ENCODE results near the gene IFRD2. TPM values are rescaled to one million over a fixed set of nuclear protein-coding genes. Genes with fewer than 3 reads are reported as not detected.

Gene IFRD2
- total RNA-seq, 1 donor from 2014 or later, result 38.2 TPM

- no peak for DNase-seq
Observed at GRCh38 chr3:50275996-50276761, 16.1 kb downstream of the IFRD2 start.

DNA sequence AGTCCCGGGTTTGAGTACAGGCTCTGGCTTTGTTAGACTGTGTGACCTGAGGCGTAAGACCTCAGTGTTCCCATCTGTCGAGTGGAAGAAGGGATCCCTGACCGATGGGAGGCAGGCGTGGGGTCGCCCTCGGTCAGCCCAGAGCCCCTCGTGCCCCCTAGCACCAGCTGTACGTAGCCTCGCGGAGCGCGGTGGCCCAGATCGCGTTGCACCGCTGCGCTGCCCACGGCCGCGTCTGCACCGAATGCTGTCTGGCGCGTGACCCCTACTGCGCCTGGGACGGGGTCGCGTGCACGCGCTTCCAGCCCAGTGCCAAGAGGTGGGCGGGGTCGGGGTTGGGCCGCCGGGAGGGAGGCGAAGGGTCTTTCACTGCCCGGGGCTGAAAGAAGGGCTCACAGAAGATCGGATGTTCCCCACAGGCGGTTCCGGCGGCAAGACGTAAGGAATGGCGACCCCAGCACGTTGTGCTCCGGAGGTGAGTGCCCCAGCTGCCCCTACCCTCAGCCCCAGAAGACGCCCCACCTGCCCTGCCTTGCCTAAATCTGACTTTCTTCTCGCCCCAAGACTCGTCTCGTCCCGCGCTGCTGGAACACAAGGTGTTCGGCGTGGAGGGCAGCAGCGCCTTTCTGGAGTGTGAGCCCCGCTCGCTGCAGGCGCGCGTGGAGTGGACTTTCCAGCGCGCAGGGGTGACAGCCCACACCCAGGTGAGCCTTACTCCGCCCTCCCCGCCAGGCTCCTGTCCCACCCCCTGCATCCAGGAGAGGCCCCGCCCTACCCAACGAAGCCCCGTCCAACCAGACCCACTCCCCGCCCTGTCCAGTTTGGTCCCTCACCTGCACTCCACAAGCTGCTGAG, 16.9 kb downstream of the IFRD2 start:
- TF ChIP-seq, protein P1, sequence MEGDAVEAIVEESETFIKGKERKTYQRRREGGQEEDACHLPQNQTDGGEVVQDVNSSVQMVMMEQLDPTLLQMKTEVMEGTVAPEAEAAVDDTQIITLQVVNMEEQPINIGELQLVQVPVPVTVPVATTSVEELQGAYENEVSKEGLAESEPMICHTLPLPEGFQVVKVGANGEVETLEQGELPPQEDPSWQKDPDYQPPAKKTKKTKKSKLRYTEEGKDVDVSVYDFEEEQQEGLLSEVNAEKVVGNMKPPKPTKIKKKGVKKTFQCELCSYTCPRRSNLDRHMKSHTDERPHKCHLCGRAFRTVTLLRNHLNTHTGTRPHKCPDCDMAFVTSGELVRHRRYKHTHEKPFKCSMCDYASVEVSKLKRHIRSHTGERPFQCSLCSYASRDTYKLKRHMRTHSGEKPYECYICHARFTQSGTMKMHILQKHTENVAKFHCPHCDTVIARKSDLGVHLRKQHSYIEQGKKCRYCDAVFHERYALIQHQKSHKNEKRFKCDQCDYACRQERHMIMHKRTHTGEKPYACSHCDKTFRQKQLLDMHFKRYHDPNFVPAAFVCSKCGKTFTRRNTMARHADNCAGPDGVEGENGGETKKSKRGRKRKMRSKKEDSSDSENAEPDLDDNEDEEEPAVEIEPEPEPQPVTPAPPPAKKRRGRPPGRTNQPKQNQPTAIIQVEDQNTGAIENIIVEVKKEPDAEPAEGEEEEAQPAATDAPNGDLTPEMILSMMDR (IDR thresholded peaks at IDR 0.05; ENCODE audit: partially characterized antibody, unreplicated experiment), result no peak
- H3K27me3 Mint-ChIP-seq (ENCODE audit: unreplicated experiment), result peaks cover 16% of the 10 kb centered on the region
- no peak overlapping the region for H3K27ac Mint-ChIP-seq (ENCODE audit: unreplicated experiment)
- peak overlapping the region; percentile 49 for H3K4me3 Mint-ChIP-seq (ENCODE audit: unreplicated experiment)
- peaks cover 4% of the 10 kb centered on the region for H3K9me3 Mint-ChIP-seq (ENCODE audit: unreplicated experiment)
- no peak for DNase-seq
- no peaks in the 10 kb centered on the region for H3K36me3 Mint-ChIP-seq (ENCODE audit: unreplicated experiment)
- peaks cover 2% of the 10 kb centered on the region for H3K4me1 Mint-ChIP-seq (ENCODE audit: low read depth, unreplicated experiment)

More at GRCh38 chr3:50275996-50276761, 16.1 kb downstream of the IFRD2 start:
- peaks cover 2% of the 10 kb centered on the region for H3K4me1 Mint-ChIP-seq (ENCODE audit: low read depth, unreplicated experiment)
- no peak overlapping the region for H3K27ac Mint-ChIP-seq (ENCODE audit: unreplicated experiment)
- no peaks in the 10 kb centered on the region for H3K36me3 Mint-ChIP-seq (ENCODE audit: unreplicated experiment)
- TF ChIP-seq, protein P1 (IDR thresholded peaks at IDR 0.05; ENCODE audit: partially characterized antibody, unreplicated experiment), result no peak
- no peak overlapping the region for H3K4me3 Mint-ChIP-seq (ENCODE audit: unreplicated experiment)
- H3K9me3 Mint-ChIP-seq (ENCODE audit: unreplicated experiment), result peaks cover 4% of the 10 kb centered on the region
- peaks cover 16% of the 10 kb centered on the region for H3K27me3 Mint-ChIP-seq (ENCODE audit: unreplicated experiment)

DNA sequence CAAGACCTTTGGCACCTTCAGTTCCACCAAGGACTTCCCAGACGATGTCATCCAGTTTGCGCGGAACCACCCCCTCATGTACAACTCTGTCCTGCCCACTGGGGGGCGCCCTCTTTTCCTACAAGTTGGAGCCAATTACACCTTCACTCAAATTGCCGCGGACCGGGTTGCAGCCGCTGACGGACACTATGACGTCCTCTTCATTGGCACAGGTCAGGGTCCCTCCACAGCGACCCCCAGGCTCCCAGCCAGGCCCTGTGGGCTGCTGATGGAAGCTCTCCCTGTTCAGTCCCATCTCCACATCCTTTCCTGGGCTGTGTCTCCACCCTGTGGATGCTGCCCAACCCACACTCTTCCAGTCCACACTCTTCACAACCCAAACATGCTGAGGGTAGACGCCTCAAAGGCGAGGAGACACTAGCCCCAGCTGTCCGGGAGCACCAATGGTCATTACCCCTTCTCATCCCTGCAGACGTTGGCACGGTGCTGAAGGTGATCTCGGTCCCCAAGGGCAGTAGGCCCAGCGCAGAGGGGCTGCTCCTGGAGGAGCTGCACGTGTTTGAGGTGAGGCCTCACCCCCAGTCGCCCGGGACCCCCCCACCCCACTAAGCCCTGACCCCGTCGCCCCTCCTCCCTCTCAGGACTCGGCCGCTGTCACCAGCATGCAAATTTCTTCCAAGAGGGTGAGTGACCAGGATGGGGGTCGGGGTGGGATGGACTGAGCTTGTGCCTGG, 17.7 kb downstream of the IFRD2 start:
- Mint-ChIP-seq H3K27ac (ENCODE audit: unreplicated experiment) (no peak overlapping the region), H3K9me3 (ENCODE audit: unreplicated experiment) (peaks cover 4% of the 10 kb centered on the region), H3K4me1 (ENCODE audit: low read depth, unreplicated experiment) (peaks cover 2% of the 10 kb centered on the region), H3K4me3 (ENCODE audit: unreplicated experiment) (no peak overlapping the region), H3K27me3 (ENCODE audit: unreplicated experiment) (peaks cover 16% of the 10 kb centered on the region), H3K36me3 (ENCODE audit: unreplicated experiment) (no peaks in the 10 kb centered on the region)
- TF ChIP-seq, protein P1 (IDR thresholded peaks at IDR 0.05; ENCODE audit: partially characterized antibody, unreplicated experiment), result peak; percentile 86
- peak; percentile 76 for DNase-seq

DNA sequence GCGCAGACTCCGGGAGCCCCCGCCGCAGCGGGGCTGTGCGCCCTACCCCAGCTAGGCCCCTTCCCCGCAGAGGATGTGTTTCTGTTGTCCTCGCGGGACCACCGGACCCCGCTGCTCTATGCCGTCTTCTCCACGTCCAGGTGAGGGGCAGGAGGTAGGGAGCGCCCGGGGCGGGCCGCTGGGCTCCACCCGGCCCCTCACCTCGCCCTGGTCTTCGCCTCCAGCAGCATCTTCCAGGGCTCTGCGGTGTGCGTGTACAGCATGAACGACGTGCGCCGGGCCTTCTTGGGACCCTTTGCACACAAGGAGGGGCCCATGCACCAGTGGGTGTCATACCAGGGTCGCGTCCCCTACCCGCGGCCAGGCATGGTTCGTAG, 18.6 kb downstream of the IFRD2 start:
- no peak overlapping the region for H3K4me3 Mint-ChIP-seq (ENCODE audit: unreplicated experiment)
- no peaks in the 10 kb centered on the region for H3K36me3 Mint-ChIP-seq (ENCODE audit: unreplicated experiment)
- no peak for DNase-seq
- peaks cover 17% of the 10 kb centered on the region for H3K27me3 Mint-ChIP-seq (ENCODE audit: unreplicated experiment)
- H3K9me3 Mint-ChIP-seq (ENCODE audit: unreplicated experiment), result peaks cover 5% of the 10 kb centered on the region
- TF ChIP-seq, protein P1 (IDR thresholded peaks at IDR 0.05; ENCODE audit: partially characterized antibody, unreplicated experiment), result no peak
- no peak overlapping the region for H3K27ac Mint-ChIP-seq (ENCODE audit: unreplicated experiment)
- H3K4me1 Mint-ChIP-seq (ENCODE audit: low read depth, unreplicated experiment), result peaks cover 3% of the 10 kb centered on the region
